ENCODE results near the gene KLHL17. TPM values are rescaled to one million over a fixed set of nuclear protein-coding genes. Genes with fewer than 3 reads are reported as not detected.

Gene KLHL17
- total and polyA plus RNA-seq, 10 of the 15 experiments (the other 5 are each of a cell fraction or from before 2014, with no cell fraction given): 0.03 to 30.6 (median 5.3) TPM

GRCh38 chr1:929712-930632 lies 30.4 kb upstream of the KLHL17 start:
- TF ChIP-seq PRDM15 (CRISPR knock-in tag; IDR thresholded peaks at IDR 0.05) (no peak), GATAD2B (conservative IDR thresholded peaks at IDR 0.05; ENCODE audit: low read depth) (no peak), MLLT1 (IDR thresholded peaks at IDR 0.05) (no peak), MYC (IDR thresholded peaks at IDR 0.05; ENCODE audit: insufficient read depth, insufficient read length, insufficient replicate concordance, low read length, severe bottlenecking) (no peak), STAT3 (IDR thresholded peaks at IDR 0.05; ENCODE audit: low read depth, low read length) (no peak), HDAC2 (IDR thresholded peaks at IDR 0.05) (no peak), CEBPB (IDR thresholded peaks at IDR 0.05; ENCODE audit: borderline replicate concordance in 1 of 2, low read depth in 2 of 2, low read length in 2 of 2) (no peak), NFIC (IDR thresholded peaks at IDR 0.05; ENCODE audit: low read depth, low read length) (no peak), ZNF207 (IDR thresholded peaks at IDR 0.05; ENCODE audit: borderline replicate concordance) (no peak), TCF3 (IDR thresholded peaks at IDR 0.05; ENCODE audit: borderline replicate concordance, insufficient read depth, low read depth, low read length) (no peak), IRF3 (IDR thresholded peaks at IDR 0.05) (no peak), ZBED1 (IDR thresholded peaks at IDR 0.05; ENCODE audit: borderline replicate concordance) (no peak), PKNOX1 (IDR thresholded peaks at IDR 0.05) (no peak), HDAC6 (IDR thresholded peaks at IDR 0.05; ENCODE audit: unreplicated experiment) (no peak), EP300 (IDR thresholded peaks at IDR 0.05; ENCODE audit: borderline replicate concordance in 1 of 2, control insufficient read depth in 1 of 2, low read depth in 2 of 2, low read length in 2 of 2) (no peak)
- Histone ChIP-seq H3K9me3 (replicated peaks; ENCODE audit: control insufficient read depth, insufficient read depth, low read length) (no peaks in the 10 kb centered on the region), H3K4me1 (ENCODE audit: control insufficient read depth, insufficient read depth, low read length) (no peaks in the 10 kb centered on the region), H3K9ac (ENCODE audit: control insufficient read depth, insufficient read depth, low read length) (no peak overlapping the region), H2AFZ (ENCODE audit: control insufficient read depth, low read depth, low read length) (no peak overlapping the region), H3K79me2 (ENCODE audit: control insufficient read depth, insufficient read depth, low read length) (no peaks in the 10 kb centered on the region), H3K27me3 (replicated peaks in 1 of 2; ENCODE audit: control insufficient read depth in 2 of 2, insufficient read depth in 2 of 2, low read length in 1 of 2) (peaks cover 9% of the 10 kb centered on the region in 2 experiments), H3K4me3 (no peak overlapping the region), H3K27ac (ENCODE audit: control insufficient read depth, insufficient read depth) (no peak overlapping the region), H3K36me3 (ENCODE audit: control insufficient read depth in 2 of 2, insufficient read depth in 2 of 2, low read length in 1 of 2) (no peaks in the 10 kb centered on the region), H4K20me1 (ENCODE audit: control insufficient read depth, insufficient read depth) (no peaks in the 10 kb centered on the region), H3K4me2 (ENCODE audit: control insufficient read depth, insufficient read depth) (no peak overlapping the region)
- DNase-seq (ENCODE audit: low read depth, low spot score) (no peak), ATAC-seq (no peak), FAIRE-seq (no peak)
- in situ Hi-C loops (cut with MboI) (loop anchor here (10.0 kb wide), 1 partner anchor 55 kb away; no protein-coding TSS in a partner anchor), intact Hi-C loops (cut with micrococcal nuclease; ENCODE audit: unreplicated experiment) (no loop called here)
- POLR2A ChIA-PET: no interaction called here
- BruUV-seq (replicated peaks): no TSS peak
- CTCF ChIA-PET: no interaction called here
- 35% methylated on average over 30 of the region's 40 CpGs for WGBS (ENCODE audit: insufficient coverage, insufficient replicate concordance, low lambda C conversion rate, missing lambda C conversion rate)
- SMC1A ChIA-PET (ENCODE audit: uncharacterized antibody, unreplicated experiment): no interaction called here
- RAD21 ChIA-PET (ENCODE audit: unreplicated experiment): no interaction called here
